HG02571 (cell line): ENCODE results near the gene ZDHHC20.

ENCODE experiments used
- ATAC-seq: cut with Tn5 transposase; IDR thresholded peaks from one replicate; pipeline ENCODE4 v1.9.1; 2021; ENCODE audit warnings: mild to moderate bottlenecking, moderate library complexity; ENCODE audit not compliant: unreplicated experiment

Gene ZDHHC20

DNA sequence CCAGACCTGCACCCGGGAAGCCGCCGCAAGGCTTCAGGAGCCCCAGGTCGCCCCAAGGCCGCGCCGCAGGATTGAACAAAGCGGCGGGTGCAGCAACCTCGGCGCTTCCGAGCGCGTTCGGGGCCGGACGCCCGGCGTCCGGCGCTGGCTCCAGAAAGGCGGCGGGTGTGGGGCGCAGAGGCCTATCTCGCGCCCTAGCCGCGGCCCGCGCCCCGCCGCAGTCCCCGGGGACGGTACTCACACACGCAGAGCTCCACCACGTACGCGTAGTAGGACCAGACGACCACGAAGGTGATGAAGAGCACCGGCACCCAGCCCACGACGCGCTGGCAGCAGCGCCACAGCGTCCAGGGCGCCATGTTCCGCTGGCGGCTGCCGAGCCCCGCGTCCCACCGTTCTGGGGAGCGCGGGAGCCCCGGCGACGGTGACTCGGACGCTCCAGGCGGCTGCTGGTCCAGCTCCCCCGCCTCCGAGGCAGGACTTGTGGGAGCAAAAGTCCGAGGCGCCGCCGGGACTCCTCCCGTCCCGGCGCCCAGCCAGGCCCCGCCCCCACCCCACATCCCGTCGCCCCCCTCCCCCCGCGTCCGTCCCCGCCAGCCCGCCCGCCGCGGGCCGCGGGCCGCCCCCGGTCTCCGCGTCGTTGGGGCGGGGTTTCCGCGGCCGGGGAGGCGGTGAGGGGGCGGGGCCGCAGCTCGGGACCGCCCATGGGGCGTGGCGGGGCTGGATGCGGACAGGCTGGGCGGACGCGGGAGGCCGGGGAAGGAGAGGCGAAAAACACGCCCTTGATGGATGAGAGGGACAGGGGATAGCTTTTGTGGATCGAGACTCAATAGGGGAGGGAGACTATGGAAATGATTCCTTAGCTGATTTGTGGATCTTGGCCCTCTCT lies at the start of gene ZDHHC20:
Gene ZDHHC20 (minus strand): TSS at position 491 of the 889 bp plus-strand sequence. CDS start 132 bp downstream, at position 359.
- ATAC-seq = peak; percentile 84

GRCh38 chr13:21504379-21504778 lies 45.3 kb upstream of the ZDHHC20 start:
- ATAC-seq = no peak

GRCh38 chr13:21501686-21502085 lies 42.6 kb upstream of the ZDHHC20 start:
- no peak for ATAC-seq

DNA sequence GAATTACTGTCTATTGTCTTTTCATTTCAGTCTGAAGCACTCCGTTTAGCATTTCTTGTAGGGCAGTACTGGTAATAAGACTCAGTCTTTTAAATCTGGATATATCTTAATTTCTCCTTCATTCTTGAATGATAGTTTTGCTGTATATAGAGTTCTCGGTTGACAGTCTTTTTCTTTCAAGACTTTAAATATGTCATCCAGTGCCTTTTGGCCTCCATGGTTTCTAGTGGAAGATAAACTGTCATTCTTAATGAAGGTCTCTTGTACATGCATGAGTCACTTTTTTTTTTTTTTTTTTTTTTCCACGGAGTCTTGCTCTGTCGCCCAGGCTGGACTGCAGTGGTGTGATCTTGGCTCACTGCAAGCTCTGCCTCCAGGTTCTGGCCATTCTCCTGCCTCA lies 27.2 kb upstream of the ZDHHC20 start:
- ATAC-seq = no peak

DNA sequence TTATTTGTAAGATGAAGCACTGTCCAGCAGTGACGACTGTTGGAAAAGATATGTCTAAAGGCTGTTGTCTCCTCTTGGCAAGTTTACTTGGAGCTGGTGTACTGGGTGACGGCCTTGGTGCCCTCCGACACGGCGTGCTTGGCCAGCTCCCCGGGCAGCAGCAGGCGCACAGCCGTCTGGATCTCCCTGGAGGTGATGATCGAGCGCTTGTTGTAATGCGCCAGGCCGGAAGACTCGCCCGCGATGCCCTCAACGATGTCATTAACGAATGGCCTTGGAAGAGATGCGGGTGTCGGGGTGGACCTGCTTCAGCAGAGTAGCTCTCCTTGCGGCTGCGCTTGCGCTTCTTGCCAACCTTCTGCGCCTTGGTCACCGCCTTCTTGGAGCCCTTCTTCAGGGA lies 24.6 kb upstream of the ZDHHC20 start:
- ATAC-seq = no peak

- ATAC-seq = no peak
Observed at GRCh38 chr13:21481359-21481758, 22.3 kb upstream of the ZDHHC20 start.

- ATAC-seq = no peak
Observed at GRCh38 chr13:21478881-21479808, 20.0 kb upstream of the ZDHHC20 start.

GRCh38 chr13:21476893-21477472 lies 17.9 kb upstream of the ZDHHC20 start:
- peak; percentile 61 for ATAC-seq

- no peak for ATAC-seq
Observed at GRCh38 chr13:21475115-21475514, 16.0 kb upstream of the ZDHHC20 start.

DNA sequence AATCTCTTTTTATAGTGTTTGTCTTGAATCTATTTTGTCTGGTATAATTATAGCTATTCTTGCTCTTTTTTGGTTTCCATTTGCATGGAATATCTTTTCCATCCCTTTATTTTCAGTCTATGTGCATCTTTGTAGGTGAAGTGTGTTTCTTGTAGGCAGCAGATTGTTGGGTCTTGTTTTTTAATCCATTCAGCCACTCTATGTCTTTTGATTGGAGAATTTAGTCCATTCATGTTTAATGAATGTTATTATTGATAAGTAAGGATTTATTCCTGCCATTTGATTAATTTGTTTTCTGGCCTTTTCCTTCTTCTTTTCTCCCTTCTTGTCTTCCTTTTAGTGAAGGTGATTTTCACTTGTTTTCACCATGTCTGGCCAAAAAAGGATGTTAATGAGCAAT lies 11.7 kb upstream of the ZDHHC20 start:
- no peak for ATAC-seq

GRCh38 chr13:21466527-21466926 lies 7.4 kb upstream of the ZDHHC20 start:
- no peak for ATAC-seq

DNA sequence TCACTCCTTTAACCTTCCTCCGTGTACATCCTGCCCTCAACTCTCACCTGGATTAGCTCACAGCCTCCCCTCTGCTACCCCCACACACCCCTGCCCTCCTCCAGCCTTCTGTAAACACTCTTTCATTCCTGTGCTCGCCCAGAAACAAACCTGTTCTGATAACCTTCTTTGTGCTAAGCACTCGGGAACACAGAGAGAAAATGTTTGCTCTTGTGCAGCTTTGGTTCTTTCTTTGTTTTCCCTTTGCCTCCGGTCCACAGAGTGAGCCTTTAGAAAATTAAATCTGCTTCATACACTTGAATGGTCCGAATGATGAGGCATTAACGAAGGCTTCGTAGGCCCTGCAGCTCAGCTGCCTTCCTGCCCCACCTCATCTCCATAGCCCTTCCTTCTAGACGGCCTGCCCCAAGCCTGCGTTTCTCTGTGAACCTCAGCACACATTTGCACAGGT lies 6.6 kb upstream of the ZDHHC20 start:
- no peak for ATAC-seq

GRCh38 chr13:21463424-21463823 lies 4.3 kb upstream of the ZDHHC20 start:
- no peak for ATAC-seq

DNA sequence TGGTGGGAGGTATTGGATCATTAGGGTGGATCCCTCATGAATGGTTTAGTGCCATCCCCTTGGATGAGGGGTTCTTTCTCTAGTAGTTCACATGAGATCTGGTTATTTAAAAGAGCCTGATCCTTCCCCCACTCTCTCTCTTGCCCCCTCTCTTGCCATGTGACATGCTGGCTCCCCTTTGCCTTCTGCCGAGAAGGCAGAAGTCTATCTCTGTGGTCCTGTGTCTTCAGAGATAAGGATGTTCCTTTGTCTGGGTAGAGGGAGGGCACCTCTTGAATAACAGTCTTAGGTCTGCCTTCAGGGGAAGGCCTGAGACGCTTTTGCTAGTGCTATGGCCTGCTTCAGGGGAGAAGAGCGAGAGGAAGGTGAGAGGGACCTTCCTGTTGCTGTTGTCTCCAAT lies 2.0 kb upstream of the ZDHHC20 start:
- ATAC-seq = no peak

GRCh38 chr13:21458451-21458812 lies 671 bp downstream of the ZDHHC20 start:
- peak; percentile 49 for ATAC-seq

DNA sequence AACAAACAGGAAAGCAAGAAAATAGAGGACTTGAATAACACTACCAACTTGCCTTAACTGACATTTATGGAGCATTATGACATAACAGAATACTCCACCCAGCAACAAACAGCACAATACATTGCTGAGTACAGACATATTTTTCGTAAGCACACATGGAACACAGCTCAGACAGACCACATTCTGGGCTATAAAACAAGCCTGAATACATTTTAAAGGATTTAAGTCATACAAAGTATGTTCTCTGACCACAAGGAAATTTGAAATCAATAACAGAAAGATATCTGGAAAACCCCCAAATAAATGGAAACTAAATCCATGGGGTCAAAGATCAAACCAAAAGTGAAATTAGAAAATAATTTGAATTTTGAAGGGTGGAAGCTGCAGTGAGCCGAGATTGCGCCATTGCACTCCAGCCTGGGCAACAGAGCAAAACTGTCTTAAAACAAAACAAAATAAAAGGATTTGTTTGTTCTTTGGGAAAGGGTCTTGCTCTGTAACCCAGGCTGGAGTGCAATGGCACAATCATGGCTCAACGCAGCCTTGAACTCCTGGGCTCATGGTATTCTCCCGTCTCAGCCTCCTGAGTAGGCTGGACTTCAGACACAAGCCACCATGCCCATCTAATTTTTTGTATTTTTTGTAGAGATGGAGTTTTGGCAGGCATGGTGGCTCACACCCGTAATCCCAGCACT lies 5.6 kb downstream of the ZDHHC20 start:
- no peak for ATAC-seq

GRCh38 chr13:21450936-21451335 lies 8.2 kb downstream of the ZDHHC20 start:
- ATAC-seq = no peak

DNA sequence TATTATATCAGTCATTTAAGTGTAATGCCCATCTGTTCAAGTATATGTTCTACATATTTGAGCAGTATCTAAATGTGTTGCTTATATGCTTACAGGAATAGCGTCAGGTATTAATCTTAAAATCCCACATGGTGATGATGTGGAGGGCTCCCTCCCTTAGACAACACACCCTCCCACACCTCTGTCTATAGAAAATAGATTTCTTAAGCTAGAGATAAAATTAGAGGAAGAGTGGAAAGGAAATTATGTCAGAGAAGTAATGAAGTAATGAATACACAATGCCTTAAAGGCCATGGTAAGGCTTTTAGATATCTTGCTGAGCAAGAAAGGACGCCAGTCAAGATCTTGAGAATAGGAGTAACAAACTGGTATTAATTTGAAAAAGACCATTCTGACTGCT lies 12.4 kb downstream of the ZDHHC20 start:
- no peak for ATAC-seq

DNA sequence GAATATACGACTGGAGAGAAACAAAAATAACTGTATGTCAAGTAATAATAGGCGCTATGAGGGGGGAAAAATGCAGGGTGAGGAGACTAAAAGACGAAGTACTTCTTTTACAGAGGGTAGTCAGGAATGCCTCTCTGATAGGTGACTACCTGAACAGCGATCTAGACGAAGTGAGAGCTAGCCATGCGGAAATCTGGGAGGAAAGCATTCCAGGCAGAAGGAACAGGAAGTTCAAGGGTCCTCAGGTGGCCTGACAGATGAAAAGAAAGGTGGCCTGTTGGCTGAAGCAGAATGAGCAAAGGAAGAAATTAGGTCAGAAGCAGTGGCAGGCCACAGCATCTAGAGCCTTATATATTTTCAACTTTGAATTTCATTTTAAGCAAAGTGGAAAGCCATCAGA lies 13.3 kb downstream of the ZDHHC20 start:
- no peak for ATAC-seq

DNA sequence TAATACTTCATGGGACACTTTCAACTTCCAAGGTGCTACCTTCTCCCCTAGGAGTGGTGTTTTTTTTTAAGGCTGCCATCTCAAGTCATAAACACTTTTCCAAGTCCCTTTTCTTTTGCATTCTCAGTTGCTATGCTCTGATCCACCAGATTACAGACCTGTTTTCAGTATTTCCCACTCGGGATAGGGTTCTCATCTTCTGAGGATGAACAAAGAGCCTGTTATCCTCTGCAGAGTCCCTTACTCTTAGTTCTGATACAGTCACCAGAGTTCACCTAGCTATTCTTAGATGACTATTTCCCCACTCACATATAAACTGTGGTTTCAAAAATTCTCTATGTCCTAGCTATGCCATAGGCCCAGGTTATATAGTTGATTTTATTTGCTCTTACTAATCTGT lies 15.9 kb downstream of the ZDHHC20 start:
- ATAC-seq = no peak

- ATAC-seq = no peak
Observed at GRCh38 chr13:21436582-21436981, 22.5 kb downstream of the ZDHHC20 start.
